Measurements from ENCODE around the gene KAT6B. TPM values are rescaled to one million over a fixed set of nuclear protein-coding genes. Genes with fewer than 3 reads are reported as not detected.

Gene KAT6B
- total RNA-seq, 2 experiments from 2014 or later = 70.3 to 74.2 TPM

- DNase-seq (no peak), ATAC-seq (ENCODE audit: poor library complexity) (no peak)
- CTCF ChIA-PET = no interaction called here
- H3K4me1 Mint-ChIP-seq (ENCODE audit: low read depth) = no peaks in the 10 kb centered on the region
- H3K27ac Mint-ChIP-seq = no peak overlapping the region
- Histone ChIP-seq H3K4me3 (ENCODE audit: low read length) (no peak overlapping the region), H3K4me1 (ENCODE audit: insufficient read depth, low read length) (no peaks in the 10 kb centered on the region), H3K36me3 (ENCODE audit: insufficient read depth, low read length) (no peaks in the 10 kb centered on the region), H3K9me3 (ENCODE audit: control insufficient read depth in 1 of 2, insufficient read depth in 1 of 2, low read length in 2 of 2) (no peaks in the 10 kb centered on the region), H3K27ac (ENCODE audit: low read depth in 1 of 2, low read length in 2 of 2) (no peak overlapping the region), H3K27me3 (ENCODE audit: control insufficient read depth in 1 of 2, insufficient read depth in 2 of 2, low read length in 2 of 2) (no peaks in the 10 kb centered on the region)
- POLR2A ChIA-PET = no interaction called here
- H3K27me3 Mint-ChIP-seq = no peaks in the 10 kb centered on the region
- no peak for TF ChIP-seq CTCF (IDR thresholded peaks at IDR 0.05)
- intact Hi-C loops (cut with DNase I, micrococcal nuclease) = no loop called here
- H3K36me3 Mint-ChIP-seq (ENCODE audit: low read depth) = no peaks in the 10 kb centered on the region
- no peaks in the 10 kb centered on the region for H3K9me3 Mint-ChIP-seq
- no peak overlapping the region for H3K4me3 Mint-ChIP-seq
Measured at GRCh38 chr10:75058161-75058560, 231.8 kb downstream of the KAT6B start.

- Histone ChIP-seq H3K27ac (ENCODE audit: low read depth in 1 of 2, low read length in 2 of 2) (no peak overlapping the region), H3K9me3 (ENCODE audit: control insufficient read depth in 1 of 2, insufficient read depth in 1 of 2, low read length in 2 of 2) (no peaks in the 10 kb centered on the region), H3K27me3 (ENCODE audit: control insufficient read depth in 1 of 2, insufficient read depth in 2 of 2, low read length in 2 of 2) (no peaks in the 10 kb centered on the region), H3K4me1 (ENCODE audit: insufficient read depth, low read length) (no peaks in the 10 kb centered on the region), H3K36me3 (ENCODE audit: insufficient read depth, low read length) (no peaks in the 10 kb centered on the region), H3K4me3 (ENCODE audit: low read length) (no peak overlapping the region)
- DNase-seq = no peak
- H3K4me3 Mint-ChIP-seq = no peak overlapping the region
- no peak for TF ChIP-seq CTCF (IDR thresholded peaks at IDR 0.05)
- no peaks in the 10 kb centered on the region for H3K9me3 Mint-ChIP-seq
- no peaks in the 10 kb centered on the region for H3K4me1 Mint-ChIP-seq (ENCODE audit: low read depth)
- CTCF ChIA-PET = no interaction called here
- no peaks in the 10 kb centered on the region for H3K27me3 Mint-ChIP-seq
- no peak overlapping the region for H3K27ac Mint-ChIP-seq
- POLR2A ChIA-PET = no interaction called here
- no peak for ATAC-seq (ENCODE audit: poor library complexity)
- no peaks in the 10 kb centered on the region for H3K36me3 Mint-ChIP-seq (ENCODE audit: low read depth)
- intact Hi-C loops (cut with DNase I, micrococcal nuclease) = no loop called here
Measured at GRCh38 chr10:75061709-75062505, 235.5 kb downstream of the KAT6B start.

- Mint-ChIP-seq H3K9me3 (no peaks in the 10 kb centered on the region), H3K36me3 (ENCODE audit: low read depth) (no peaks in the 10 kb centered on the region), H3K27ac (no peak overlapping the region), H3K27me3 (no peaks in the 10 kb centered on the region), H3K4me3 (no peak overlapping the region), H3K4me1 (ENCODE audit: low read depth) (no peaks in the 10 kb centered on the region)
- no peak for TF ChIP-seq CTCF (IDR thresholded peaks at IDR 0.05)
- ATAC-seq (ENCODE audit: poor library complexity) (no peak), DNase-seq (peak in 1 of 14 experiments; percentile 50)
- ChIA-PET CTCF (no interaction called here), POLR2A (interaction anchor here (1.0 kb wide), 1 partner anchor 17 kb away, joined by 3 read pairs; no protein-coding TSS in a partner anchor)
- Histone ChIP-seq H3K36me3 (ENCODE audit: insufficient read depth, low read length) (no peaks in the 10 kb centered on the region), H3K27me3 (ENCODE audit: control insufficient read depth in 1 of 2, insufficient read depth in 2 of 2, low read length in 2 of 2) (no peaks in the 10 kb centered on the region), H3K4me1 (ENCODE audit: insufficient read depth, low read length) (no peaks in the 10 kb centered on the region), H3K4me3 (ENCODE audit: low read length) (no peak overlapping the region), H3K9me3 (ENCODE audit: control insufficient read depth in 1 of 2, insufficient read depth in 1 of 2, low read length in 2 of 2) (no peaks in the 10 kb centered on the region), H3K27ac (ENCODE audit: low read depth in 1 of 2, low read length in 2 of 2) (no peak overlapping the region)
- intact Hi-C loops (cut with DNase I, micrococcal nuclease) = no loop called here
Measured at GRCh38 chr10:75062506-75063299, 236.3 kb downstream of the KAT6B start.

Data from CD4-positive, alpha-beta T cell (primary cell).